ENCODE measurements around the gene CAMP.
"Not testable (repeated sequence)": the region's sequence is repeated elsewhere in the genome, so short reads cannot be mapped to it uniquely, and the experiment has no call there.

The CAMP gene

GRCh38 chr3:48268381-48268935, 45.2 kb downstream of the CAMP start:
- DNase-seq: peak; percentile 33

GRCh38 chr3:48268936-48269561, 45.8 kb downstream of the CAMP start:
- no peak for DNase-seq

GRCh38 chr3:48269592-48269991, 46.3 kb downstream of the CAMP start:
- DNase-seq: no peak

GRCh38 chr3:48270306-48270705, 47.0 kb downstream of the CAMP start:
- DNase-seq: no peak

GRCh38 chr3:48271223-48271622, 47.9 kb downstream of the CAMP start:
- DNase-seq: not testable (repeated sequence)

GRCh38 chr3:48271763-48272498, 48.6 kb downstream of the CAMP start:
- no peak for DNase-seq

GRCh38 chr3:48273594-48274211, 50.4 kb downstream of the CAMP start:
- DNase-seq: peak; percentile 29

GRCh38 chr3:48274452-48274851, 51.2 kb downstream of the CAMP start:
- DNase-seq: no peak
